Measurements from ENCODE around the gene SPTBN1.

- TF ChIP-seq CTCF (conservative IDR thresholded peaks at IDR 0.05) (no peak), EZH2 (IDR thresholded peaks at IDR 0.05; ENCODE audit: low read depth) (no peak)
Measured at GRCh38 chr2:54477896-54478295, 21.8 kb downstream of the SPTBN1 start.

All from PC-9 (cell line).